K562 treated with DMSO at 1 percent for 24 hours (cell line): ENCODE data around the gene GEMIN8. TPM values are rescaled to one million over a fixed set of nuclear protein-coding genes. Genes with fewer than 3 reads are reported as not detected.

ENCODE experiments used
- total RNA-seq: library from RNA; unstranded; fragments of 300-600 nt; gene quantifications from 2 replicates; pipeline ENCODE4 v1.2.3, GENCODE V29; 2022; ENCODE audit warnings: low read depth; ENCODE audit not compliant: insufficient read depth

The GEMIN8 gene, protein sequence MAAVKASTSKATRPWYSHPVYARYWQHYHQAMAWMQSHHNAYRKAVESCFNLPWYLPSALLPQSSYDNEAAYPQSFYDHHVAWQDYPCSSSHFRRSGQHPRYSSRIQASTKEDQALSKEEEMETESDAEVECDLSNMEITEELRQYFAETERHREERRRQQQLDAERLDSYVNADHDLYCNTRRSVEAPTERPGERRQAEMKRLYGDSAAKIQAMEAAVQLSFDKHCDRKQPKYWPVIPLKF
- total RNA-seq, result 16.6 and 19.6 TPM in 2 replicates

GRCh38 chrX:14029425-14030173 lies at the start of gene GEMIN8:
GEMIN8 (minus strand) TSS chrX:14029892; CDS start chrX:14021478, 8,414 bp downstream.

Other genes starting within 250 kb of the GEMIN8 start
- gene GPM6B, start 212.8 kb downstream of the GEMIN8 start, total RNA-seq, result not detected in 2 replicates